ENCODE data around the gene CORO2B. TPM values are rescaled to one million over a fixed set of nuclear protein-coding genes. Genes with fewer than 3 reads are reported as not detected.

The CORO2B gene
- polyA plus RNA-seq, 3 donors, result 0.03 TPM; not detected in 2

- WGBS (ENCODE audit: insufficient coverage), result 89% methylated on average over 6 of the region's 6 CpGs
- Mint-ChIP-seq H3K36me3 (no peaks in the 10 kb centered on the region), H3K4me1 (peaks cover 4% of the 10 kb centered on the region)
Measured at GRCh38 chr15:68634531-68634930, 55.7 kb downstream of the CORO2B start.

GRCh38 chr15:68635141-68635540, 56.3 kb downstream of the CORO2B start:
- H3K27me3 Mint-ChIP-seq (ENCODE audit: low read depth in 3 of 3), result peaks cover 0 to 4% (median 2%) of the 10 kb centered on the region in 3 donors
- Histone ChIP-seq H2AFZ (ENCODE audit: insufficient read depth, low read depth, low read length, poor library complexity, severe bottlenecking) (no peak overlapping the region), H3K4me2 (replicated peaks; ENCODE audit: extremely low read depth, low read length, poor library complexity, severe bottlenecking) (no peak overlapping the region), H3K79me2 (ENCODE audit: insufficient read depth, low read length) (no peaks in the 10 kb centered on the region), H3K27me3 (ENCODE audit: control insufficient read depth in 2 of 2, insufficient read depth in 2 of 2, low read length in 2 of 2) (no peaks in the 10 kb centered on the region), H3K27ac (ENCODE audit: low read depth in 1 of 2, low read length in 2 of 2) (no peak overlapping the region), H4K20me1 (ENCODE audit: insufficient read depth, low read length) (no peaks in the 10 kb centered on the region), H3K4me1 (ENCODE audit: control insufficient read depth in 1 of 2, insufficient read depth in 2 of 2, low read length in 2 of 2) (no peaks in the 10 kb centered on the region), H3K9ac (ENCODE audit: insufficient read depth, low read length, poor library complexity, severe bottlenecking) (no peak overlapping the region), H3K9me3 (replicated peaks in 1 of 2; ENCODE audit: control insufficient read depth in 1 of 2, insufficient read depth in 1 of 2, low read length in 2 of 2) (no peaks in the 10 kb centered on the region), H3K36me3 (replicated peaks in 1 of 2; ENCODE audit: control insufficient read depth in 1 of 2, insufficient read depth in 2 of 2, low read length in 2 of 2) (no peaks in the 10 kb centered on the region), H3K4me3 (replicated peaks in 1 of 3; ENCODE audit: low read depth in 2 of 3, low read length in 3 of 3) (no peak overlapping the region)
- no peaks in the 10 kb centered on the region for H3K36me3 Mint-ChIP-seq
- no peak overlapping the region for H3K27ac Mint-ChIP-seq
- intact Hi-C loops (cut with micrococcal nuclease), result no loop called here
- DNase-seq, result no peak
- H3K4me3 Mint-ChIP-seq, result no peak overlapping the region
- no peaks in the 10 kb centered on the region for H3K9me3 Mint-ChIP-seq
- peaks cover 2% of the 10 kb centered on the region for H3K4me1 Mint-ChIP-seq
- 60% methylated on average over 1 of the region's 2 CpGs for WGBS (ENCODE audit: insufficient coverage)
- TF ChIP-seq CTCF (IDR thresholded peaks at IDR 0.05), result no peak

More at GRCh38 chr15:68634531-68634930, 55.7 kb downstream of the CORO2B start:
- H3K36me3 ChIP-seq (replicated peaks in 1 of 2; ENCODE audit: control insufficient read depth in 1 of 2, insufficient read depth in 2 of 2, low read length in 2 of 2), result no peaks in the 10 kb centered on the region
- no peak overlapping the region for H2AFZ ChIP-seq (ENCODE audit: insufficient read depth, low read depth, low read length, poor library complexity, severe bottlenecking)
- H4K20me1 ChIP-seq (ENCODE audit: insufficient read depth, low read length), result no peaks in the 10 kb centered on the region
- intact Hi-C loops (cut with micrococcal nuclease), result no loop called here
- H3K4me1 ChIP-seq (ENCODE audit: control insufficient read depth in 1 of 2, insufficient read depth in 2 of 2, low read length in 2 of 2), result no peaks in the 10 kb centered on the region
- no peak overlapping the region for H3K4me3 ChIP-seq (replicated peaks in 1 of 3; ENCODE audit: low read depth in 2 of 3, low read length in 3 of 3)
- no peaks in the 10 kb centered on the region for H3K79me2 ChIP-seq (ENCODE audit: insufficient read depth, low read length)
- no peak for TF ChIP-seq CTCF (IDR thresholded peaks at IDR 0.05)
- no peaks in the 10 kb centered on the region for H3K9me3 ChIP-seq (replicated peaks in 1 of 2; ENCODE audit: control insufficient read depth in 1 of 2, insufficient read depth in 1 of 2, low read length in 2 of 2)
- DNase-seq, result no peak
- H3K9ac ChIP-seq (ENCODE audit: insufficient read depth, low read length, poor library complexity, severe bottlenecking), result no peak overlapping the region
- no peaks in the 10 kb centered on the region for H3K9me3 Mint-ChIP-seq
- H3K4me3 Mint-ChIP-seq, result no peak overlapping the region
- peaks cover 0 to 4% (median 3%) of the 10 kb centered on the region in 3 donors for H3K27me3 Mint-ChIP-seq (ENCODE audit: low read depth in 3 of 3)
- H3K4me2 ChIP-seq (replicated peaks; ENCODE audit: extremely low read depth, low read length, poor library complexity, severe bottlenecking), result no peak overlapping the region
- H3K27ac Mint-ChIP-seq, result no peak overlapping the region
- no peaks in the 10 kb centered on the region for H3K27me3 ChIP-seq (ENCODE audit: control insufficient read depth in 2 of 2, insufficient read depth in 2 of 2, low read length in 2 of 2)
- H3K27ac ChIP-seq (ENCODE audit: low read depth in 1 of 2, low read length in 2 of 2), result no peak overlapping the region

Measured in CD14-positive monocyte (primary cell).